SU-DHL-6 (cell line): ENCODE results near the gene SYCP1.

Experiments
- CTCF ChIP-seq: fragments of 200-600 bp; sonication (generic); IDR thresholded peaks from one replicate; pipeline ENCODE4 v1.5.1; 2017; ENCODE audit warnings: antibody characterized with exemption, mild to moderate bottlenecking, low read length, moderate library complexity; ENCODE audit not compliant: insufficient read depth, poor library complexity, severe bottlenecking
- EZH2phosphoT487 ChIP-seq: fragments of 200-600 bp; sonication (generic), shearing (Covaris generic); conservative IDR thresholded peaks from 2 replicates; pipeline ENCODE4 v1.6.1; 2018; ENCODE audit warnings: mild to moderate bottlenecking, antibody characterized with exemption, low read length, moderate library complexity, mixed read lengths

- TF ChIP-seq CTCF (no peak), EZH2phosphoT487 (no peak)
Measured at GRCh38 chr1:114926607-114927006, 71.9 kb downstream of the SYCP1 start.
